Neural progenitor cell (in vitro differentiated cells): ENCODE results near the gene SFI1. TPM values are rescaled to one million over a fixed set of nuclear protein-coding genes. Genes with fewer than 3 reads are reported as not detected.

ENCODE experiments used
- DNase-seq: peaks from one replicate; pipeline ENCODE4 v3.0.0-alpha.2; 2016; ENCODE audit warnings: low spot score
- H2AFZ ChIP-seq: fragments of 200-600 bp; sonication (generic); replicated peaks from 2 replicates; pipeline ENCODE4 v1.6.1; 2016; ENCODE audit warnings: antibody characterized with exemption
- H3F3A ChIP-seq: fragments of 200-600 bp; sonication (generic); 2 replicates; pipeline ENCODE4 v1.6.1; 2016; ENCODE audit warnings: antibody characterized with exemption, low read depth
- H3K27ac ChIP-seq: fragments of 200-600 bp; sonication (generic); 2 replicates; pipeline ENCODE4 v1.5.1; 2016; ENCODE audit warnings: mild to moderate bottlenecking
- H3K27me3 ChIP-seq: fragments of 200-600 bp; sonication (generic); 2 replicates; pipeline ENCODE4 v1.6.1; 2016; ENCODE audit warnings: mild to moderate bottlenecking, moderate library complexity
- H3K36me3 ChIP-seq: fragments of 200-600 bp; sonication (generic); 2 replicates; pipeline ENCODE4 v1.5.1; 2016
- H3K4me1 ChIP-seq: fragments of 200-600 bp; sonication (generic); 2 replicates; pipeline ENCODE4 v1.6.1; 2016; ENCODE audit warnings: mixed run types
- H3K4me2 ChIP-seq: fragments of 200-600 bp; sonication (generic); 2 replicates; pipeline ENCODE4 v1.6.1; 2016
- H3K4me3 ChIP-seq: fragments of 200-600 bp; sonication (generic); 2 replicates; pipeline ENCODE4 v1.5.1; 2016
- H3K79me2 ChIP-seq: fragments of 200-600 bp; sonication (generic); 2 replicates; pipeline ENCODE4 v1.6.1; 2016; ENCODE audit warnings: low read depth
- H3K9ac ChIP-seq: fragments of 200-600 bp; sonication (generic); 2 replicates; pipeline ENCODE4 v1.6.1; 2016
- H3K9me3 ChIP-seq: fragments of 200-600 bp; sonication (generic); 2 replicates; pipeline ENCODE4 v1.5.1; 2016; ENCODE audit warnings: low read depth
- H4K20me1 ChIP-seq: fragments of 200-600 bp; sonication (generic); 2 replicates; pipeline ENCODE4 v1.6.1; 2016; ENCODE audit warnings: low read depth
- H3K27ac Mint-ChIP-seq: 3 replicates; pipeline ENCODE4 v1.8.0; 2021; ENCODE audit warnings: mixed read lengths
- H3K27me3 Mint-ChIP-seq: 2 replicates; pipeline ENCODE4 v1.8.0; 2022; ENCODE audit warnings: low read depth, mild to moderate bottlenecking, inconsistent platforms, moderate library complexity, mixed read lengths; ENCODE audit not compliant: insufficient read depth
- H3K36me3 Mint-ChIP-seq: 3 replicates; pipeline ENCODE4 v1.8.0; 2021; ENCODE audit warnings: mixed read lengths
- H3K4me1 Mint-ChIP-seq: 3 replicates; pipeline ENCODE4 v1.8.0; 2021; ENCODE audit warnings: mixed read lengths
- H3K4me3 Mint-ChIP-seq: 3 replicates; pipeline ENCODE4 v1.8.0; 2021; ENCODE audit warnings: mild to moderate bottlenecking, moderate library complexity, mixed read lengths
- H3K9me3 Mint-ChIP-seq: 3 replicates; pipeline ENCODE4 v1.8.0; 2020; ENCODE audit warnings: mixed read lengths
- EZH2 ChIP-seq: fragments of 200-600 bp; sonication (generic); IDR thresholded peaks from 2 replicates; pipeline ENCODE4 v1.6.1; 2017; ENCODE audit warnings: antibody characterized with exemption, mild to moderate bottlenecking, moderate library complexity
- EZH2phosphoT487 ChIP-seq: fragments of 200-600 bp; sonication (generic); IDR thresholded peaks from 2 replicates; pipeline ENCODE4 v1.6.1; 2017; ENCODE audit warnings: antibody characterized with exemption
- total RNA-seq: library from RNA; depleted of rRNA; stranded (reverse); fragments of >200 nt; gene quantifications from 2 replicates; pipeline ENCODE4 v1.2.3, GENCODE V29; 2015; ENCODE audit warnings: low replicate concordance
- TF ChIP-seq, protein P1 (sequence below): fragments of 200-600 bp; sonication (generic); IDR thresholded peaks from 2 replicates; pipeline ENCODE4 v1.5.1; 2017; ENCODE audit warnings: antibody characterized with exemption, mild to moderate bottlenecking

SFI1 gene
- total RNA-seq, 1 donor from 2014 or later = 25.0 TPM

DNA sequence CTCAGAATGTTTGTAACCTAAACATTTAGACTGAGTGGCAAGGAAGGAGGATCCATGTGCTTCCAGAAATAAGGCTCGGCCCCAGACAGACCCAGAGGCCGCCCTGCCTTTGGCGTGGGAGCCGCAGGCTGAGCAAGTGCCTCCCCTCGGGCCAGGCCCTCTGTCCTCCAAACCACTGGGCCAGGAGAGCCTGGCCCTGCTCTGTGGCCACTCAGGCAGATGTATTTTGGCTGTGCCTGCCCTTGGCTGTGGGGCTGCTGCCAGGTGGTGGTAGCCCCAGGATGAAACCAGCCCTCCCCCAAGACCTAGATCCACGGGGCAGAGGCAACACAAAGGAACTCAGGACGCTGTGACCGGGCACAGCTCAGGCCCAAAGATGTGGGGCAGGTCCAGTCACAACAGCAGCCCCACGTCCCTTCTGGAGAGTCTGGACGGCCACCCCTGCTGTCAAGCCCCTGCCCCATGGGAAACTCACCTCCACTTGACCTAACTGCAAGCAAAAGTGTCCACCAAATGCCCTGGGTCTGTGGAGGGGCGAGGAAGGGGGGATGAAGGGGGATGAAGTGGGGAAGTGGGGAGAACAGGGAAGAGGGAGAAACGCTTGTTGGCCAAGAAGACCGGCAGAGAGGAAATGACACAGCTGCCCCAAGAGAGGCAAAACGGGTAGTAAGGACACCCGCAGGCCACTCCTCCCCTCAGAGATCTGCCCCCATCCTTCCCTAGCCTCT is 141.7 kb downstream of the SFI1 start:
- H3K27ac Mint-ChIP-seq = no peak overlapping the region
- DNase-seq = no peak

DNA sequence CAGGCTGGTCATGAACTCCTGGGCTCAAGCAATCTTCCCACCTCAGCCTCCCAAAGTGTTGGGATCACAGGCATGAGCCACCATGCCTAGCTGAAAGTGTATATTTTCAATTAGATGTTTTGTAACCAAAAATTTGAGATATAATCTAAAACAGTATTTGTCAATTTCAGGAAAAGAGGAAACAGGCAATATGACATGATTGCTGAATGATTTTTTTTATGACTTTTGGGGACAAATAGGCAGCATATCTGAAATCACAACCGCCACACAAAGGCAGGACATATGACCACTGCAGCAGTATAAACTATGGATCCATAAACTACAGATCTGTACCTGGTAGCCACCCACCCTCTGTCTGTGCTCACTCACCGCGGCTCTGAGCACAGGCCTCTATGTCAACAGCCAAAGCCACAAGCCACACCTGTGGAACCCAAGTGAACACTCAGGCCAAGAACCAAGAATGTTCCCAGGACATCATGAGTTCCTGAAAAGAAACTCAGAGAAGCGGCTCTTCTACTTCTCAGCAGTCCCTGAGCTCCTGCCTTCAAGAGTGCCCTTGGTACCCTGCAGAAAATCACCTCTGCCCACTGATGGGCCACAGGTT is 143.2 kb downstream of the SFI1 start:
- peaks cover 2% of the 10 kb centered on the region for H3K27me3 Mint-ChIP-seq
- Histone ChIP-seq H3K36me3 (no peaks in the 10 kb centered on the region), H3F3A (no peaks in the 10 kb centered on the region), H3K9me3 (no peaks in the 10 kb centered on the region), H2AFZ (no peak overlapping the region), H3K4me2 (no peak overlapping the region), H4K20me1 (peaks cover 20% of the 10 kb centered on the region), H3K27ac (no peak overlapping the region), H3K9ac (no peak overlapping the region), H3K4me3 (no peak overlapping the region), H3K27me3 (no peaks in the 10 kb centered on the region), H3K4me1 (no peaks in the 10 kb centered on the region), H3K79me2 (peaks cover 27% of the 10 kb centered on the region)
- no peak for DNase-seq
- TF ChIP-seq, protein P1, sequence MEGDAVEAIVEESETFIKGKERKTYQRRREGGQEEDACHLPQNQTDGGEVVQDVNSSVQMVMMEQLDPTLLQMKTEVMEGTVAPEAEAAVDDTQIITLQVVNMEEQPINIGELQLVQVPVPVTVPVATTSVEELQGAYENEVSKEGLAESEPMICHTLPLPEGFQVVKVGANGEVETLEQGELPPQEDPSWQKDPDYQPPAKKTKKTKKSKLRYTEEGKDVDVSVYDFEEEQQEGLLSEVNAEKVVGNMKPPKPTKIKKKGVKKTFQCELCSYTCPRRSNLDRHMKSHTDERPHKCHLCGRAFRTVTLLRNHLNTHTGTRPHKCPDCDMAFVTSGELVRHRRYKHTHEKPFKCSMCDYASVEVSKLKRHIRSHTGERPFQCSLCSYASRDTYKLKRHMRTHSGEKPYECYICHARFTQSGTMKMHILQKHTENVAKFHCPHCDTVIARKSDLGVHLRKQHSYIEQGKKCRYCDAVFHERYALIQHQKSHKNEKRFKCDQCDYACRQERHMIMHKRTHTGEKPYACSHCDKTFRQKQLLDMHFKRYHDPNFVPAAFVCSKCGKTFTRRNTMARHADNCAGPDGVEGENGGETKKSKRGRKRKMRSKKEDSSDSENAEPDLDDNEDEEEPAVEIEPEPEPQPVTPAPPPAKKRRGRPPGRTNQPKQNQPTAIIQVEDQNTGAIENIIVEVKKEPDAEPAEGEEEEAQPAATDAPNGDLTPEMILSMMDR = no peak
- no peak for TF ChIP-seq EZH2phosphoT487
- TF ChIP-seq EZH2 = no peak
- H3K27ac Mint-ChIP-seq = no peak overlapping the region
- H3K4me3 Mint-ChIP-seq = no peak overlapping the region
- no peaks in the 10 kb centered on the region for H3K9me3 Mint-ChIP-seq
- peaks cover 4% of the 10 kb centered on the region for H3K36me3 Mint-ChIP-seq
- no peaks in the 10 kb centered on the region for H3K4me1 Mint-ChIP-seq

More for the DNA sequence above, 141.7 kb downstream of the SFI1 start:
- Mint-ChIP-seq H3K27me3 (peaks cover 2% of the 10 kb centered on the region), H3K36me3 (peaks cover 2% of the 10 kb centered on the region), H3K9me3 (no peaks in the 10 kb centered on the region), H3K4me1 (no peaks in the 10 kb centered on the region), H3K4me3 (no peak overlapping the region)
- Histone ChIP-seq H3K27ac (no peak overlapping the region), H3K4me3 (no peak overlapping the region), H3K9ac (no peak overlapping the region), H2AFZ (no peak overlapping the region), H3K79me2 (peaks cover 26% of the 10 kb centered on the region), H3K4me1 (no peaks in the 10 kb centered on the region), H3F3A (no peaks in the 10 kb centered on the region), H3K27me3 (no peaks in the 10 kb centered on the region), H3K4me2 (no peak overlapping the region), H3K36me3 (no peaks in the 10 kb centered on the region), H4K20me1 (peaks cover 28% of the 10 kb centered on the region), H3K9me3 (no peaks in the 10 kb centered on the region)
- TF ChIP-seq, protein P1 = no peak
- TF ChIP-seq EZH2 (no peak), EZH2phosphoT487 (no peak)

DNA sequence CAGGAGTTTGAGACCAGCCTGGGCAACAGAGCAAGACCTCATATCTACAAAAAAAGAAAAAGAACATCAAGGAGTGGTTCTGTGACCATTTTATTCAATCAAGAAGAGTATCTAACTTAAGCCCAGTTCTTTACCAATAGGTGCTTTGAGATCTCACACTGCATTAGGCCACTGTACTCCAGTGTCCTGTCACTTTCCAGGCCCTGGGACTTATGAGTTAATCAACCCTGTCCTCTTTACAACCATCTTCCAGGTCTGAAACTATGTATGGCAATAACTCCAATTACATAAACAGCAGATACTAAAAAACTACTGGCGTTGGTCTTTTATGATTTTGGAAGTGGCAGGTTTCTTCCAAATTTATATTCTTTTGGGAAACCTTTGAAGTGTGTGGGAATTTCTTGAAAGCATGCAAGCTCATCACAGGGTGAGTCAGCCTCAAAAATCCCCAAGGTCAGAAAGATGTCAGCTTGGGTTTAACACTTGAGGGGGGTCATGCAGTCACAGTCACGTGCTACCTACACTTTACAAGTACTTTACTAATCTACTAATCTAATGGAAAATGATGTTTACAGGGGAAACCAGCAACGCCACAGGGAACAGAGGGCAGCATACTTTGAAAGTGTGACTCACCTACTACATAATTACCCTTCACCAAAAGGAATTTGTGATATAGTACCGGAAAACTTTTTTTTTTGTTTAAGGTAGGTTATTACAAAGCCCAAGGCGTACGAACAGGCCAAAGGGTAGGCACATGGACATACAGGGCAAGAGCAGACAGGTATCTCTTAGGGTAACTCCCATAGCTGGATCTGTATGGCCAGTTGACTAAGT is 150.1 kb downstream of the SFI1 start:
- peaks cover 10% of the 10 kb centered on the region for H3K36me3 Mint-ChIP-seq
- no peak overlapping the region for H3K4me3 Mint-ChIP-seq
- H3K9me3 Mint-ChIP-seq = no peaks in the 10 kb centered on the region
- no peaks in the 10 kb centered on the region for H3F3A ChIP-seq
- no peaks in the 10 kb centered on the region for H3K36me3 ChIP-seq
- H3K4me1 ChIP-seq = no peaks in the 10 kb centered on the region
- no peaks in the 10 kb centered on the region for H3K4me1 Mint-ChIP-seq
- H2AFZ ChIP-seq = no peak overlapping the region
- H3K4me2 ChIP-seq = no peak overlapping the region
- no peak overlapping the region for H3K4me3 ChIP-seq
- peaks cover 2% of the 10 kb centered on the region for H3K27me3 Mint-ChIP-seq
- H3K27me3 ChIP-seq = no peaks in the 10 kb centered on the region
- H3K9me3 ChIP-seq = no peaks in the 10 kb centered on the region
- DNase-seq = no peak
- H3K27ac ChIP-seq = no peak overlapping the region
- no peak overlapping the region for H3K27ac Mint-ChIP-seq
- peaks cover 26% of the 10 kb centered on the region for H3K79me2 ChIP-seq
- no peak overlapping the region for H3K9ac ChIP-seq
- TF ChIP-seq EZH2phosphoT487 (no peak), EZH2 (no peak)
- TF ChIP-seq, protein P1 = no peak
- H4K20me1 ChIP-seq = peaks cover 9% of the 10 kb centered on the region
